Measurements from ENCODE around the gene TIMM10B. TPM values are rescaled to one million over a fixed set of nuclear protein-coding genes. Genes with fewer than 3 reads are reported as not detected.
A peak's percentile ranks its signal among the peaks of the same experiment; 100 is the strongest.

The TIMM10B gene, protein sequence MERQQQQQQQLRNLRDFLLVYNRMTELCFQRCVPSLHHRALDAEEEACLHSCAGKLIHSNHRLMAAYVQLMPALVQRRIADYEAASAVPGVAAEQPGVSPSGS
- 10 to 100 TPM in 11 of 12 donors, not detected in 1; 14.6 to 24.2 (median 20.1) TPM for polyA plus RNA-seq (ENCODE audit: insufficient read length in 12 of 12)
- long read RNA-seq, donor 1, transcript TIMM10B-201 (3 exons, 2,840 nt), result major isoform, 15 of 15 reads
- long read RNA-seq, donor 1, partial matches to known transcripts, result 0 of 15 reads
- long read RNA-seq, donor 1, other reads (novel, unspliced or antisense), result 0 of 15 reads
- long read RNA-seq, donor 2, transcript TIMM10B-201 (3 exons, 2,840 nt), result major isoform, 16 of 19 reads
- long read RNA-seq, donor 2, partial matches to known transcripts, result 0 of 19 reads
- long read RNA-seq, donor 2, other reads (novel, unspliced or antisense), result 0 of 19 reads
- long read RNA-seq, donor 3, transcript TIMM10B-201 (3 exons, 2,840 nt), result major isoform, 11 of 13 reads
- long read RNA-seq, donor 3, partial matches to known transcripts, result 0 of 13 reads
- long read RNA-seq, donor 3, other reads (novel, unspliced or antisense), result 0 of 13 reads
- long read RNA-seq, donor 4, partial matches to known transcripts, result 0 of 3 reads
- long read RNA-seq, donor 4, other reads (novel, unspliced or antisense), result 0 of 3 reads
- long read RNA-seq, donor 5, result 0 reads
- long read RNA-seq, donor 6, transcript TIMM10B-201 (3 exons, 2,840 nt), result major isoform, 10 of 10 reads
- long read RNA-seq, donor 6, partial matches to known transcripts, result 0 of 10 reads
- long read RNA-seq, donor 6, other reads (novel, unspliced or antisense), result 0 of 10 reads
- long read RNA-seq, donor 7, transcript TIMM10B-201 (3 exons, 2,840 nt), result major isoform, 7 of 7 reads
- long read RNA-seq, donor 7, partial matches to known transcripts, result 0 of 7 reads
- long read RNA-seq, donor 7, other reads (novel, unspliced or antisense), result 0 of 7 reads
- long read RNA-seq, donor 8, transcript TIMM10B-201 (3 exons, 2,840 nt), result major isoform, 11 of 12 reads
- long read RNA-seq, donor 8, partial matches to known transcripts, result 0 of 12 reads
- long read RNA-seq, donor 8, other reads (novel, unspliced or antisense), result 0 of 12 reads
- long read RNA-seq, donor 9, transcript TIMM10B-201 (3 exons, 2,840 nt), result major isoform, 6 of 7 reads
- long read RNA-seq, donor 9, partial matches to known transcripts, result 0 of 7 reads
- long read RNA-seq, donor 9, other reads (novel, unspliced or antisense), result 0 of 7 reads
- long read RNA-seq, donor 10, partial matches to known transcripts, result 0 of 5 reads
- long read RNA-seq, donor 10, other reads (novel, unspliced or antisense), result 0 of 5 reads
- long read RNA-seq, donor 11, transcript TIMM10B-201 (3 exons, 2,840 nt), result major isoform, 12 of 14 reads
- long read RNA-seq, donor 11, partial matches to known transcripts, result 0 of 14 reads
- long read RNA-seq, donor 11, other reads (novel, unspliced or antisense), result 0 of 14 reads

DNA sequence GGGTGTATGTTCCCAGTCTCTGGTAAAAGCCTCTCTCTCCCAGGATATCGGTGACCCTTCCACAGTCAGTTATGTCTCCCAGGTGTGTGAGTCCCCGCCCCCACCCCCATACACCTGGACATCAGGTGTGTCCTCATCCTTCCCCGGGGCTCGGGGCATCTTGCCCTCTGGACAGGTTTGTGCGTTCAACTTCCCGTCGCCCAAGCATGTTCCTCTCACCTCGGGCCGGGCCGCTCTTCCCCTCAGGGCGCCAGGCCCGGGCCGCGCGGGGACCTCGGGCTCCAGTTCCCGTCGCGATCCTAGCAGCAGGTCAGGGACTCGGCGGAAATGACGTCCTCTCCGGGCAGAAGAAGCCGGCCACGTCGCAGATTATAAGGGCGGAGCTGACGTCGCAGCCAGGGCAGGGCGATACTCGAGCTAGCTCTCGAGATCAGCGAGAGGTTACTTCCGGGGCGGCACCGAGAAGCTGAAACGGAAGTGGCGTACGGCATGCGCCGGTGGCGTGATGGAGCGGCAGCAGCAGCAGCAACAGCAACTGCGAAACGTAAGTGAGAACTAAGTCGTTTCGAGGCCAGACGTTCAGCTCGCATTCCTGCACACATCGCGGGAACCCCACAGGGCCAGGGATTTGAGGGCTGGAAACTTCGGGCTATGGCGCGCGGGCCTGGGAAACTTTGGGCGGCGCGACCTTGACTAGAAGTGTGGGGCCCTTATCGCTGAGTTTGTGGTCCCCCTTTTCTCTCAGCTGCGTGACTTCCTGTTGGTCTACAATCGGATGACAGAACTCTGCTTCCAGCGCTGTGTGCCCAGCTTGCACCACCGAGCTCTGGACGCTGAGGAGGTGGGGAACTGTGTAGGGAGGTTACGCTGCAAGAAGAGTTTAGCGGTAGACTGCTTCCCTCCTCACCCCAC lies at the start of gene TIMM10B, which contains the start of gene ARFIP2:
TSS of gene TIMM10B (plus strand) at position 490 of the 912 bp plus-strand sequence. CDS start at position 506, 16 bp downstream.
TSS of gene ARFIP2 (minus strand) at position 320 of the 912 bp plus-strand sequence. CDS start 910 bp downstream, outside the sequence.
- DNase-seq, result peak; percentile 99

DNA sequence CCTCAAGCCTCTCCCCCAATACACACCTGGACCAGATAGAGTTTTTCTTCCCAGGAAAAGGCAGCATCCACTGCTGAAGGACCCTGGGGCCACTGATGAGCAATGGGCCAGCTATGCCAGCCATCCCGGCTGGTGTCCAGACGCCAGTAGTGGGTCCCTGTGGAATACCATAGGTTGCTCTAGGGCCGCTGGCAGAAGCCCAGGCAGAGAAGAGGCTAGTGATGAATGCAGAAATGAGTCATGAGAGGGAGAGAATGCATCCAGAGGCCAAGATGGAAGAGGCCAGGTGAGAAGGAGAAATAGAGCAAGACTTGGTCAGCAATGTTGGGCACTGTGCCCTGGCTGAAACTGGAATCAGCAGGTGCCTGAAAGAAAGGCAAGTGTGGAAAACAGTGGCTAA lies 49.4 kb upstream of the TIMM10B start:
- DNase-seq, result no peak

DNA sequence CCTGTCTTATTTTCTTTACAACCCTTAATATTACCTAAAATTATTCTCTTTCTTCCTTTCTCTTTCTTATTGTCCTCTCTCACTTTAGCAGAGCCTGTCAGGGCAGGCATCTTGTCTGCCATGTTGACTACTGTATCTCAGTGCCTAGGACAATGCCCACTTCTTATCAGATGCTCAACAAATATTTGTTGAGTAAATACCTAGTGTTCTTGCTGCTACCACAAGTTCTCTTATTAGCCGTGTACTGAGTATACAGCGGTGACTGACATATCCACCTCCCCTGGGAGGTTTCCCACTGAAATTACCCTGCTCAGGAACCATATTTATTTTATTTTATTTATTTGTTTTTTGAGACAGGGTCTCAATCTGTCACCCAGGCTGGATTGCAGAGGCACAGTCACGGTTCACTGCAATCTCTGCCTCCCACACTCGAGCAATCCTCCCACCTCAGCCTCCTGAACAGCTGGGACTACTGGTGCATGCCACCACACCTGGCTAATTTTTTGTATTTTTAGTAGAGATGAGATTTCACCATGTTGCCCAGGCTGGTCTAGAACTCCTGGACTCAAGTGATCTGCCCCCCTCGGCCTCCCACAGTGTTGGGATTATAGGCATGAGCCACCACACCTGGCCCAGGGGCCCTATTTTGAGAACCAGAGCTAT lies 47.2 kb upstream of the TIMM10B start:
- no peak for DNase-seq

DNA sequence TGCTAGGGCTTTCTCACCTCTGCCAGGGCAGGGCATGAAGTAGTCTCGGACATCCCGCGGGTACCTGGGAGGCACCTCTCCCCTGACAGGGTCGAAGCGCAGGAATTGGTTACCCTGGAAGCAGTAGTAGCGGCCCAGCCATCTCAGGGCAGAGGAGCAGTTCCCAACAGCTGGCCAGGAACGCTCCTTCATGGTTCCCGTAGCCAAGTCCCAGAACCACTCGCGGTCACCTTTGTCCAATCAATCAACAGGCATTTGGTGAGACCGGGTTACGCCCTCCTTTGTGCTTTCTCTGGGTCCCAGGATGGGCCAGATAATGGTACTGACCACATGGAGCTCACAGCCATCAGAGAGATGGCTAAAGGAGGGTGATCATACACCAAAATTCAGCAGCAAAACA lies 43.9 kb upstream of the TIMM10B start:
- no peak for DNase-seq

DNA sequence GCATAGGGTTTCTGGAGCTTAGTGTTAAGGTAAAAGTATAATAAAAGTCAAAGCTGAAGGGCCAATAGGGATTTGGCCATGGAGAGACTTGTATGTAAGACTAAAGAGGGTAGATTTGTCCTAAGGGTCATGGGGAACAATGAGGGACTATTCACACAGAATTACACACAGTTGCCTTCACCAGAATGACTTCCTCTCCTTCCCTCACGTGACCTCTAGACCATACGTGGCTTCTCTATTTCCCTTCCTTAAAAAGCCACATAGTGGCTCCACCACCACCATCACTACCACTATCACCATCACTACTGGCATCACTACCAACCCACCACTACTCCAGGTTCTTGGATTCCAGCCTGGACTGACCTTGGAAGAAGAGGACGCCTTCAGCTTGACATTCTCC lies 43.3 kb upstream of the TIMM10B start:
- DNase-seq, result no peak

DNA sequence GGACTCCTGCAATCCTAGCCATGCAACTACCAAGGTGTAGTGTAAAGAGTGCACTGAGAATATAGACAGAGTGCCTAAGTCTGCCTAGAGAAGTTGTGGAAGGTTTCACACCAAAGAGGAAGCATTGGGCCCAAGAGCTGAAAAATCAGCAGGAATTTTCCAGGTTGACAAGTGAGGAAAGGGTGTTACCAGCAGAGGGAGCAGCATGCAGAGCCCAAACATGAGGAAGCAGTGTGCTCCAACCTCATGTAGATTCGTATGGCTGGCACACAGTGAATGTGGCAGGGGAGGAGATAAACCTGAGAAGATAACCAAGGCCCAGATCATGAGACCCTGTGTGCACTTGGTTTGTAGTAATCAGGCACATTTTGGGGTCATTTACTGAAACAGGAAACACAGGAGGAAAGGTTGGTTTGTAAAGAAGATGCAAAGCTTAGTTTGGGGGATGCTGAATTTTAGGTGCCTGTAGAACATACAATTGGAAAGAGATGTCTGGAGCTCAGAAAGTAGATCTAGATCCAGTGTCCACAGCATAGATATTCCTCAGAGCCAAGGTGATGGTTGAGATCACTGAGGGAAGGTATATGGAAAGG lies 42.2 kb upstream of the TIMM10B start:
- peak; percentile 16 for DNase-seq

DNA sequence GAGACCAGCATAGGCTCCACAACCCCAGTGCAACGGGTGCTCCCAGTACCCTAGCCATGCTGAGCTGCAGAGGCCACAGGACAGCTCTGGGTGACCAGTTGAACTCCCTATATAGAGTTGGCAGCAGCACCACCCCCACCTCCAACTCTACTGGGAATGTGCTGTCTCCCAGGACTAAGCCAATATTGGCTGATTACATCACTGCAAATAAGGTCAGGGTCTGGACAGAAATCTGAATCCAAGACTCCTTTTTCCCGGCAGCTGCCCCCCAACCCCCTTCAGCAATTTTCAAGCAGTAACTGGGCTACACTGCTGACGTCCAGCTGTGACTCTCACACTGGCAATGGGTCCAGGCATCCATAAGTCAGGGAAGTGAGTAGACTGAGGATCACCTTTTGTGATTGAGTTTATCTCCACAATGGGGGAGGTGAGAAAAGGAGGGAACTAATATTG lies 40.4 kb upstream of the TIMM10B start, which contains the start of gene HPX:
TSS of gene HPX (minus strand) at position 82 of the 453 bp plus-strand sequence. CDS start at position 58, 24 bp downstream.
- no peak for DNase-seq

DNA sequence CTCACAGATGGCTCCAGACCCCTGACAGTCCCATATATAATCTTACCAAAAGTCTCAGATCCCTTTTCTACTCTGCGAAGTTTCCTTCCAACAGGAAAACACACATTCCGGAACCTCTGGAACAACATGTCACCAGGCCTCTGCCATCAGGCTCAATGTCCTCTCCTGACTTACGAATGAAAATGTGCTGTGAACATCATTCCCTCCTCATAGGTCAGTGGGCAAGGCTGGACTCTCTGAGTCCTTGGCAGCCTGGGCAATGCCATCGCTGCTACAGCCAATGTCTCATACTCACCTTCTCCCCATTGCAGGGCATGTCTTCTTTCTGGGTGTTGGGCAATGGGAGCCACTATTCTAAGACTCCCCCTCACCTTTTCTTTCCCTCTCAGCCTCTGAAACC lies 38.9 kb upstream of the TIMM10B start:
- no peak for DNase-seq

DNA sequence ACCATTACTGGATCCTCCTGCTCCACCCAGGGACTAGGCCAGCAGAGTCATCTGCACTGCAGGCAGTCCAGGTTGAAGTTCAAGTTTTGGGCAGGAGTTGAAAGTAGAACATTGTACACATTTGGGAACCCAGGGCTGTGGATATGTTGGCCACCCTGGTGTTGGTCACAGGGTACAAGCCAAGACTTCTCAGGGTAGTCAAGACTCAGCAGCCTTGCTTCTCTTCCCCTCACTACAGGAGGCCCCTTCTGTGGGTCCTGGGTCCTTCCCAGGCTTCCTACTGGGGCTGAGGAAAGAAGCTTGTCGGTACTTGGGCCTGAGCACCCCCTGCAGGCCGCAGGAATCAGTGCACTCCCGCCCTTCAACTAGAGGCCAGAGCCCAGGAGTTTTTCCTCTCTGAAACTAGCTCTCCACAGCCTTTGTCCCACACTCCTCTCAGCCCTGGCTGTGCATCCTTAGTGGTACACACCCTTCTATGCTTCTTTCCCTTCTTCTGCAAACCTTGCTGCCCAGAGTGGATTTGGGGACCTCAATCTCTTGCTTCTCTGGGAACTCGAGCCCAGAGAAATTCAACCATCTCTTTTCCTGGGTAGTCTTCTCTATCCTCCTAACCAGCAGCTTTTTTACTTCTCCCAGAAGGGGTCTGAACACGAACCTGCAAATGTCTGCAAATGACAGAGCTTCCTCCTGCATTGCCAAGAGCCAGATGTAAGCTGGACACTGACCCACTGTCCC lies 37.9 kb upstream of the TIMM10B start:
- peak; percentile 25 for DNase-seq

DNA sequence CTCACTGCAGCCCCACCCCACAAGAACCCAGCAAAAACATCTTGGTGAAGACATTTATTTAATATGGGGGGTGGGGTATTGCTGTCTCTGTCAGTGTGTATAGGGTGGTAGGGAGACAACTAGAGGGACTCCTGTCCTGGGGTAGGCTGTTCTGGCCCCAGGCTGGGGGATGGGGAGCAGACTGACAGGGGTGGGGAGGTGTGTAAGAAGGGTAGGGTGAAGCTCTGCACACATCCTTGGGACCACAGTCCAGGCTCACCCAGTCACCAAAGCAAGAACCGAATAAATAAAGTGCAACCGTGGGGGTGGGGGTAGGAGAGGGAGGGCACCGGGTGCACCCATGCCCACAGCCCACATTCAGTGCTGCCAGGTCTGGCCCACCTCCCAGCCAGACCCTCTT lies 32.7 kb upstream of the TIMM10B start:
- DNase-seq, result no peak

DNA sequence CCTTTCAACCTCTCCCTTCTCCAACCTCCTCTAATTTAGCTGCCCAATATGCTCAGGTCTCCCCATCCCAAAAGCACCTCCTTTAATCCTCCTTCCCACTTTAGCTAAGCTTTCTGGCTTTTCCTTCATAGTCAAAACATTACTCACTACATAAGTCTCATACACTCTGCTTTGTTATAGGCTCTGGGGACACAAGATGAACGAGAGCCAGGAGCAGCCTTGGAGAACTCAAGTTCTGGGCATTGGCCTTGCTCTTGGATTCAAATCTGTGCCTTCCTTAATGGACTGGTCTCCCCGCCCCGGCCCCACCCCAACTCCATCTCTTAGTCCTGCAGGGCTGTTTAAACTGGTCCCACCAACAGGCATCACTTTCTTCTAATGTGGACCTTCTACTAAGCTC lies 29.1 kb upstream of the TIMM10B start:
- no peak for DNase-seq

DNA sequence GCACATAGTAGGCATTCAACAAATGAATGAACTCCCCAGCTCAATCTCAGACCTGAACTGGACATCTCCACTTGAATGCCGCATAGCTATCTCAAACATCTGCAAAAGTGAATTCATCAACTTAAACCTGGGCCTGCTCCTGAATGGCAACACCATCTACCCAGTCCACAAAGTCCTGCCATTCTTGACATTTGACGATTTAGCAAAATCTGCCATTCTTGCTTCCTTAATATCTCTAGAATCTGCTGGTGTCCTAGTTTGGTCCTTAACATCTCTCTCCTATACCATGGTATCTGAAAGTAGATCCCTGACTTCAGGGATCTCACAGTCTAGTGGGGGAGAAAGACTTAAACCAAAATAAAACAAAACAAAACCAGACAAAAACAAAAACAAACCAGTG lies 28.1 kb upstream of the TIMM10B start:
- DNase-seq, result no peak

DNA sequence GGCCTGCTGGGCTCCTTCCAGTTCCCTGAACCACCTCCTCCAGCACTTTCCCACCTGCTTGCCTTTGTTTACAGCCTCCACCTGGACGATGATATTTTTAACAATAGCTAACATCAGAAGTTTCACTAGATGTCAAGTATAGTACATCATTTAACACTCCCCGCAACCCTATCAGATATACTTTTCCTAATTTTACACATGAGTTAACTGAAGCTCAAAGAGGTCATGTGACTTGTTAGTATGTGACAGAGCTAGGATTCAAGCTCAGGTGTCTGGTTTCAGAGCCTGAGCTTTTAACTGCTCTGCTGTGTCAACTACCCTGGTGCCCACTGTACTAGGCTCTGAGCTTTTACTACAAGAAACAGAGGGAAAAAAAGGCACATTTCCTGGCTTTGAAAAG lies 26.2 kb upstream of the TIMM10B start:
- DNase-seq, result no peak

DNA sequence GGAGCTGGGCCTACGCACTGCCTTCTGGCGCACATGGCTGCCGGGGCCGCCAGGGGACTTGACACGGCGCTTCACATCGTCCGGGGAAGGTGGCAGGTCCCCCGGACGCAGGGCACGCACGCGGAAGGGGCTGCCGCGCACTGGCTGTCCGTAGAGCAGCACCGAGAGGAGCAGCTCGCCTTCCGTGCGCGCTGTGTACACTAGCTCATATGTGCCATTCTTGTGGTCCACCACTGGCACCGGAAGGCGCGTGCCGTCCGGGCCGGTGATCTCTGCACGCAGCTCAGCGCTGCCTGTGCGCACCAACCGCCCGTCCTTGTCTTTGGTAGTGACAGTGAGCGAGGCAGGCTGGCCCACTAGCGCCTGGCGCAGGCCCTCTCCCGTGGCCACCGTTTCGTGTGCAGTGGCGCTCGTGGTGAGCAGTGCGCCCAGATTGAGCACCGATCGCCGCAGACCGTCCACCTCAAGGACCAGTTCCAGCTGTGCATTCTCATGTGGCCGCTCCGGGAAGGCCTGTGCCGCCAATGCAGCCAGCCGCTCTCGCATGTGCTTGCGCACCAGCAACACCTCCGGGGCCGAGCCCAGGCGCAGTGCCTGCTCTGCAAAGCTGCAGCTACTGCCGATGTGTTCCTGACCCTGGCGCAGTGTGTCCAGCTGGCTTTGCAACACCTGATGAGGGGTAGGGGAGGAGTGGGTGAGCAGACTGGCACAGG lies 24.8 kb upstream of the TIMM10B start:
- DNase-seq, result no peak

DNA sequence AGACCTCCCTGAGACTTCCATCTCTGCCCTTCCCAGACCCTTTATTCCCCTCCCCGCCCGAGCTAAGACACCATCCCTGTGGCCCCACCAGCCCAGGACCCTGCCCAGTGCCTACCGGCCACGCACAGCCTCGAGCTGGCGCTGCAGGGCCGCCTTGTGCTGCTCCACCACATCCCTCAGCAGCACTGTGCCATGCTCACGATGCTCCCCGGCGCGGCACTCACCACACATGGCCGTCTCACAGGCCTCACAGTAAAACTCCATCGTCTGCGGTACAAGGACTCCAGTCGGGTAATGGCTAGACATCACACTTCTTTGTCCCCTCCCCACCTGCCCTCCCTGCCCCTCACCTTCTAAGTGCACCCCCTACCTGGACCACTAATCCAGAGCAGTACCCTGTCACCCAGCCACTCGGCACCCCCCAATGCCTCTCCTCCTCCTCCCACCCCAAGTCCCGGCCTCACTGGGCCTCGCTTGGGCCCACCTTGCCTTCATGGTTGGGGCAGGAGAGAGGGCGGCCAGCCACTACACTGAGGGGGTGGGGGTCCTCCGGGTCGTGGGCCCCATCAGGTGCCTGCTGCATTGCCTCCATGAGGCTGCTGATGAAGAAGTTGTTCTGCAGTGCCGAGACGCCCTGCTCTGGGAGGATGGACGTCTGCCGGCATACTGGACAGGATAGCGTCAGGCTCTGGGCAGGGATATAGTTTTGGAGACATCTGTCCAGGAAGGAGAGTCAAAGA lies 23.6 kb upstream of the TIMM10B start:
- no peak for DNase-seq

DNA sequence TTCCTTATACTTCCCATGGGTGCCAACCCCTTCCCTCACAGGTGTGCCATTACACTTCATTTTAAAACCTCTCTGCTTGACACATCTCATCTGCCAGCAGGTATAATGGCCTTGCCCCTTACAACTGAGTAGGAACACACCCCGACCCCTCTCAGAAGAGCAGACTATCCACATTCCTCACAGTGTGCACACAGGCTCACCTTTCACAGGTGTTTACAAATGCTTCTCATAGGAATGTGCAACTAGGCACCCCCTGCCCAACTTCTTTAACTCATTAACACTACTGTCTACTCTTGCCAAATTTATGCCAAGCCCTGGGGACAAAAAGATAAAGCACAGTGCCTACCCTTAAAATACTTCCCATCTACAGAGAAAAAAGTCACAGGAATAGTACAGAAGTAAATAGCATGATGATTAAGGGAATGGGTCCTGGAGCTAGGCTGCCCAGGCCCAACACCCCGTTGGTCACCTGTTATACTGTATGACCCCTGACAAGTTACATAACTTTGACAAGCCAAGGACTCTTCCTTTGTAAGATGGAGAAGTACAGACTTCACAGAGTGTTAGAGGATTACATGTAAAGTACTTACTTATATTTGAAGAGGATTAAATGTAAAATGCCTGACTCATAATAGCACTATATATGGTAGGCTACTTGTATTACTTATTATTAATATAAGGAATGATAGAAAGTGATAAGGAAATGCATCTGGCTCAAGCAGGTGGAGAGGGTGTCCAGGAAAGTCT lies 22.8 kb upstream of the TIMM10B start:
- DNase-seq, result no peak

All from muscle of arm (tissue), 14 donors.